Esophagus muscularis mucosa (tissue), 4 donors: ENCODE results near the gene LRRC75B. TPM values are rescaled to one million over a fixed set of nuclear protein-coding genes. Genes with fewer than 3 reads are reported as not detected.

Source experiments
- DNase-seq: peaks from one replicate; pipeline ENCODE4 v3.0.0-alpha.2; 2017; ENCODE audit errors: extremely low spot score
- H3K27ac ChIP-seq, 4 donors: fragments of 200-600 bp; sonication (generic); replicated peaks in 1 of 4; 1 replicate in 3 of 4; 2 replicates in 1 of 4; pipeline ENCODE4 v1.5.1; 2016 to 2019; ENCODE audit warnings: mild to moderate bottlenecking in 1 of 4
- H3K27me3 ChIP-seq, 4 donors: fragments of 200-600 bp; sonication (generic); one replicate each; pipeline versions ENCODE4 v1.5.1 to v1.6.0; 2016 to 2019
- H3K36me3 ChIP-seq, 4 donors: fragments of 200-600 bp; sonication (generic); one replicate each; pipeline ENCODE4 v1.5.1; 2016 to 2019
- H3K4me1 ChIP-seq, 4 donors: fragments of 200-600 bp; sonication (generic); one replicate each; pipeline ENCODE4 v1.5.1; 2016 to 2019
- H3K4me3 ChIP-seq, 4 donors: fragments of 200-600 bp; sonication (generic); 1 replicate in 2 of 4; 2 replicates in 2 of 4; pipeline ENCODE4 v1.5.1; 2016 to 2019; ENCODE audit warnings: mild to moderate bottlenecking in 4 of 4, moderate library complexity in 1 of 4
- H3K9me3 ChIP-seq, 4 donors: fragments of 200-600 bp; sonication (generic); 1 replicate in 3 of 4; 2 replicates in 1 of 4; pipeline ENCODE4 v1.5.1; 2016 to 2019
- CTCF ChIP-seq, 3 experiments: fragments of 200-600 bp in 2 of 3; fragments of 450-650 bp in 1 of 3; sonication (generic) in 2 of 3; IDR thresholded peaks; one replicate each; pipeline ENCODE4 v1.5.1; 2017 to 2019; ENCODE audit warnings: antibody characterized with exemption in 3 of 3, mild to moderate bottlenecking in 2 of 3, moderate library complexity in 1 of 3
- EP300 ChIP-seq: sonication (generic); formaldehyde crosslinking; IDR thresholded peaks from one replicate; pipeline ENCODE4 v1.6.1; 2017; ENCODE audit warnings: antibody characterized with exemption
- POLR2A ChIP-seq: fragments of 450-650 bp; IDR thresholded peaks from one replicate; pipeline ENCODE4 v1.6.1; 2017; ENCODE audit warnings: antibody characterized with exemption, moderate library complexity, mild to moderate bottlenecking, low read depth
- POLR2AphosphoS5 ChIP-seq, 2 donors: sonication (generic); formaldehyde crosslinking; IDR thresholded peaks; one replicate each; pipeline ENCODE4 v1.6.1; 2017; ENCODE audit warnings: antibody characterized with exemption in 2 of 2
- WGBS: methylation state at CpG from one replicate; pipeline ENCODE4 v1.1.5; 2018; 5-methylcytosine and 5-hydroxymethylcytosine counted together
- intact Hi-C: fragments of 100-400 bp; cut with DNase I; formaldehyde crosslinking; loops from one replicate; pipeline ENCODE4 v1.15.1; 2023
- total RNA-seq, 4 donors: library from RNA; depleted of rRNA; stranded (reverse); fragments of >200 nt; gene quantifications; one replicate each; pipeline versions ENCODE4 v1.1.0 to v1.2.1, GENCODE V29; 2016

Gene LRRC75B
- total RNA-seq, 4 donors from 2014 or later: 11.3 to 22.1 (median 18.1) TPM

- Histone ChIP-seq H3K36me3 (peaks cover 34 to 66% (median 61%) of the 10 kb centered on the region in 4 donors), H3K4me1 (peaks cover 17 to 40% (median 21%) of the 10 kb centered on the region in 4 donors), H3K9me3 (no peaks in the 10 kb centered on the region), H3K27me3 (no peaks in the 10 kb centered on the region), H3K4me3 (no peak overlapping the region), H3K27ac (no peak overlapping the region)
- TF ChIP-seq CTCF (IDR thresholded peaks at IDR 0.05) (no peak), EP300 (no peak), POLR2AphosphoS5 (IDR thresholded peaks at IDR 0.05) (no peak), POLR2A (no peak)
- DNase-seq: no peak
- WGBS: 89% methylated on average over 2 of the region's 2 CpGs
- intact Hi-C loops: no loop called here
Observed at GRCh38 chr22:24540470-24540869, 52.4 kb downstream of the LRRC75B start.

GRCh38 chr22:24536089-24536488 lies 56.8 kb downstream of the LRRC75B start:
- Histone ChIP-seq H3K27me3 (no peaks in the 10 kb centered on the region), H3K4me3 (no peak overlapping the region), H3K9me3 (no peaks in the 10 kb centered on the region), H3K27ac (no peak overlapping the region), H3K36me3 (peaks cover 6 to 27% (median 23%) of the 10 kb centered on the region in 4 donors), H3K4me1 (no peaks in the 10 kb centered on the region)
- intact Hi-C loops: no loop called here
- TF ChIP-seq EP300 (no peak), POLR2A (no peak), POLR2AphosphoS5 (IDR thresholded peaks at IDR 0.05) (no peak), CTCF (IDR thresholded peaks at IDR 0.05) (no peak)
- no peak for DNase-seq
- 84% methylated on average over 2 of the region's 3 CpGs for WGBS

Other genes with a start within 250 kb of the LRRC75B start
- gene ADORA2A, start 165.5 kb downstream of the LRRC75B start, total RNA-seq: 1 to 10 TPM; 3.3 to 7.5 (median 4.5) TPM
- under 1 TPM; 0.29 to 0.83 (median 0.33) TPM for gene UPB1, start 97.7 kb downstream of the LRRC75B start, total RNA-seq
- 100 to 1,000 TPM in 3 of 4 donors, 10 to 100 TPM in 1; 93.4 to 202 (median 160) TPM for gene GUCD1, start 37.9 kb downstream of the LRRC75B start, total RNA-seq
- gene SNRPD3, start 37.1 kb downstream of the LRRC75B start, total RNA-seq: 100 to 1,000 TPM in 1 of 4 donors, 10 to 100 TPM in 3; 63.8 to 110 (median 87.6) TPM
- gene GGT1, start 10.1 kb upstream of the LRRC75B start, total RNA-seq: 1 to 10 TPM; 2.1 to 5.0 (median 3.1) TPM
- gene PIWIL3, start 181.6 kb upstream of the LRRC75B start, total RNA-seq: not detected
- 1 to 10 TPM; 1.2 to 2.2 (median 1.6) TPM for gene SGSM1, start 213.1 kb upstream of the LRRC75B start, total RNA-seq